SKM-1 treated with dmso at 0.1 percent for 144 hours (cell line): ENCODE measurements around the gene TUBA4A.
A peak's percentile ranks its signal among the peaks of the same experiment; 100 is the strongest.
"Not testable (repeated sequence)": the region's sequence is repeated elsewhere in the genome, so short reads cannot be mapped to it uniquely, and the experiment has no call there.

Source experiments
- DNase-seq: peaks from one replicate; lab custom pipeline; 2025; ENCODE audit not compliant: unreplicated experiment; lab: John Stamatoyannopoulos, UW

Gene TUBA4A

GRCh38 chr2:219214141-219214540, 39.6 kb downstream of the TUBA4A start:
- DNase-seq, result no peak

DNA sequence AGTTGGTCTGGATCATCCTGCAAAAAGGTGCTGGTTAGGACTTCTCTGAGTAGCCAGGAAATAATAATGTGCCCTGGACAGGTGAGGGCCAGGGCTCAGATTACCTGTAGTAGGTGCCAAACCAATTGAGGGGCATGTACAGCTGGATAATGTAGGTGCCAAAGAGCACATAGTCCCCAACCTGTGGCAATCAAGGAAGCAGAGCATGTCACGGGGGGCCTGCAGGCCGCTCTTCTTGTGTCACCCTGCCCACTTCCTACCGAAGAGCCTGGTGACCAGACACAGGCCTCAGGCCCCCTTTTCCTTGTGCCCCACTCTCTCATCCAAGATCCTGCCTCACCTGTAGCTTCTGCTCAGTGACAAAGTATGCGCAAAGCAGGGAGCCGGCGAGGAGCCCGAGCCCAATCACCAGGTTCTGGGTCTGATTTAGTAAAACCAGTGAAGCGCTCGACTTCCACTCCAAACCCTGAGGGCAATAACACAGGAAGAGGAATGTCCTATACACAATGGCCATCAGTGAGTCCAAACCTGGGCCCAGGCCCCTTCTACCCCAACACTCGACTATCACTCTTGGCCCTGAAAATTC, 40.1 kb downstream of the TUBA4A start:
- no peak for DNase-seq

GRCh38 chr2:219213026-219213415, 40.7 kb downstream of the TUBA4A start:
- DNase-seq, result no peak

DNA sequence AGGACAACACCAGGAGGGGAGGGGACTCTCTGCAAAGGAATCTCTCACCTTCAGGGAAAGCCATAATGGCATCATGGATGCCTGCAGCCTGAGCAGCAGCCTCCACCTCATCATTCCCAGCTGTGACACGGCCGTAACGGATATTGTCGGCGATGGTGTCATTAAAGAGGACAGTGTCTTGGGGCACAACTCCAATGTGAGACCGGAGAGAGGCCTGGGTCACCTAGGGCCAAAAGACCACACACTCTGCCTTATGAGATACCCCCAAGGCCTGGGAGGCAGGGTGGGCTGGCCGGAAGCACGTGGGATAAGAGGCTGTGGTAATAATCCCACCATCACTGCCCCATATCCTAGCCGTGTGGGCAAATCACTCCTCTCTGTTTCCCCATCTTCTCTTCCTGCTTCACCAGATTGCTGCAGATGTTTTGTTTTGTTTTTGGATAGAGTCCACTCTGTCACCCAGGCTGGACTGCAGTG, 42.8 kb downstream of the TUBA4A start:
- DNase-seq, result no peak

DNA sequence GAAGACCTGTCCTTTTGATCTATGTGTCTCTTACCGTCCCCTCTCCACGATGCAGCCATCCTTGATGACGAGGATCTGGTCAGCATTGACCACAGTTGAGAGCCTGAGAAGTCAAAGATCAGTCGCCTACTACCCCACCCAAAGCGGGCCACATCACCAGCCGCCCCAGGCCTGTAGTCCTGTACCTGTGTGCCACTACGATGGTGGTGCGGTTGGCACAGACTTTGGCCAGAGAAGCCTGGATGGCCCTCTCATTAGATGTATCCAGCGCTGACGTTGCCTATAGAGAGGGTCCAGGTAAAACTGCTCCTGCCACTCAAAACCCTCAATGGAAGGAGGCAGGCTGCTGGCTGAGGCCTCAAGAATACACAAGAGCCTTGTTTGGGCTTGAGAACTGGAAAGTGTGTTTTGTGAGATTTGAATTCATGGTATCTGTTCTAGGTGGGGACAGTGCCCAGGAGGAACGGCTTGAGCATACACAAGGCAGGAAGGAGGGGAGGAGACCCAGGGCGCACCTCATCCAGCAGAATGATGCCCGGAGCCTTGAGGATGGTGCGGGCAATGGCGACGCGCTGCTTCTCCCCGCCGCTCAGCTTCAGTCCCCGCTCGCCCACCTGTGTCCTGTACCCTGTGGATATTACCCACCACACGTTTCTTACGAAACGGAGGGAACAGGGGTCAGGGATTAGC, 43.4 kb downstream of the TUBA4A start:
- no peak for DNase-seq

DNA sequence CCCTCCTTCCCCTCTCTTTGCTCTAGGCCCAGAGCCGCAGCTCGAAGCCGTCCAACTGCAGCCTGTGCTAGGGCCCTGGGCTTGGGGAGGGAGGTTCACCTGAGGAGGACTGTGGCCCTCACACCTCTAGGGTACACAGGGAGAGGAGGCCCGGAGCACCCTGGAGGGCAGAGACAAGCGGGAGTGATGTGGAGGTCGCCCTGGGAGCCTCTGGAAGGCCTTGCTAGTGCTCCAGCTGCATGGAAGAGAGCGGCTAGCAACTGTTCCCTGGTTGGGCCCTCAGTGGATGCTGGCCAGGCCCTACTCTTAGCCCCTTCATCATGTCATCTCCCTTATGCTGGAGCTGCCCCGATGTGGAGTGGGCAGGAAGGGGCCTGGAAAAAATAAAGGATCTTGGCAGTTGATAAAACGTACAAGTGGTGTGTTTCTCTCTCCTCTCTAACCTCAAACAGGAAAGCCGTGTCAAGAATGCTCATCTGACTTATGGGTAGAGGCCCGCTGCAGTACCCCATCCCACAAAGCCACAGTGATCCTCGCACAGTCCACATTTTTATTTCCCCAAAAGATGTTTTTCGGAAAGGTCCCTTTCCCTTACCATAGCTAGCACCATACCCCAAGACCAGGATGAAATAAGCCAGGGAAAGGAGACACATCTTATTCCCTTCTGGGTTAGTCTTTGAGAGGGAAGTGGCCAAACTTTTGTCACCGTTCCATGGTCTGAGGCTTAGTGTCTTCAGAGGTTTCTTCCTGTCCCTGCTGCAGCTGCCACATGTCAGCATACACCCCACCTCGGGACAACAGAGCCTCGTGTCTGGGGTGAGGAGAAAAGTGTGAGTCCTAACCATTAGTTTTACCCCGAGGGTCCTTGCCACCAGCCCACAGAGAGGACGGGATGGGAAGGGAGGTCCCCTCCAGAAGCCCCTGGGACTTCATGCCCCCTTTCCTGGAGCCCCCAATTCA, 44.2 kb downstream of the TUBA4A start:
- DNase-seq, result no peak

GRCh38 chr2:219207884-219208740, 45.6 kb downstream of the TUBA4A start:
- no peak for DNase-seq

DNA sequence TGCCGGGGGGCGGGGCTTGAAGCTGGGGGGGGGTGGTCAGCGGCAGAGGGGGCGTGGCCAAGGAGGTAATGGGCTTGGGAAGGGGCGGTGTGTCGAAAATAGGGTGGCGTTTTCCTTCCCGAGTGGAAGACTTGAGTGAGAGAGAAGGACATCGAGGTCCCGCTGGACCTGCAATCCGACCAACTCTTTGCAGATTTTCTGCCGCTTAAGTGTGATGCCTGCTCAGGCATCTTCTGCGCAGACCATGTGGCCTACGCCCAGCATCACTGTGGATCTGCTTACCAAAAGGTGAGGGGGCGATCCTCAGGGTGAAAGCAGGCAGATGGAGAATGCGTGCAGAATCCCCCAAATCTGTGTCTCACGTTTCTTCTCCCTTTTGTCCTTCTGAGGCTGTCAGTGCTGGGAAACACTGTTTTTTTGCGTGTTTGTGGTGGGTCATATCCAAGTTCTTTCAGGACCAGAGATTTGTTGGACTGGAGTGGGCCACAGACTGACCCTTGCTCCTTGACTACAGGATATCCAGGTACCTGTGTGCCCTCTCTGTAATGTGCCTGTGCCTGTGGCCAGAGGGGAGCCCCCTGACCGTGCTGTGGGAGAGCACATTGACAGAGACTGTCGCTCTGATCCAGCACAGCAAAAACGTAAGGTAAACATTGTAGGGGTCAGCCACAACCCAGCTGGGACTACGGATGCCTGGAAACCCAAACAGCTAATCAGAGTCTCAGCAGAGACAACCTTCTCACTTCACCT, 46.4 kb downstream of the TUBA4A start:
- no peak for DNase-seq

DNA sequence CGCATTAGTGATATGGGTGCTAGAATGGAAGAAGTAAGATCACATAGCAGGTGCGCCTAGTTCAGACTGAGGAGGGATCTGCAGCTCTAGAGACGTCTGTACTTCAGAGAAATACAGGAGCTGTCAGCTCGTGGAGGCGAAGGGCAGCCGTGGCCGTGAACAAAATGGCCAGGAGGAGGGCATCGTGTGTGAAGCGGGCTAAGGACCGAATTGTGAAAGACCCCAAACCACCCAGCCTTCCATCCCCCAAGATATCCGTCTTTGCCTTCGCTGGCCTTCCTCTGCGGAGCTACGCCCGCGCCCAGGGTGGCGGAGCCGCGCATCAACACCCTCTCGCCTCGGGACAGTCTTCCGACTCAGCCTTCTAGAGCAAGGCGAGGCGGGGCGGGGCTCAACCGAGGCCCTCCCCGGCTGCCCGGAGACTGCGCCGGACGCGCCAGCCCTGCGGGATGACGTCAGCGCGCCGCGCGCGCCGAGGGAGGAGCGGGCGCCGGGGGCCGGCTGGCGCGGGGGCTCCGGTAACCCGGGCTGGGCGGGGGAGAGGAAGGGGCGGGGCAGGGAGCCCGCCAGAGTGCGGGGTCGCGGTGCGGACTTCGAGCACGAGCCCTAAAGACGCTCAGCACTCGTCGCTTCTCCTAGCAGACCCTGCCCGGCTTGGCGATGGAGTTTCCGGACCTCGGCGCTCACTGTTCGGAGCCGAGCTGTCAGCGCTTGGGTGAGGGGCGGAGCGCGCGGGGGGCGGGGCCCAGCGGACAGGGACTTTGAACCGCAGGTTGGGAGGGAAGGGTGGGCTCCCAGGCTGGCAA, 47.2 kb downstream of the TUBA4A start, which contains the start of gene ZFAND2B:
ZFAND2B (plus strand) TSS at position 455 of the 806 bp plus-strand sequence; CDS start at position 661, 206 bp downstream.
- DNase-seq, result peak; percentile 88

- DNase-seq, result no peak
Measured at GRCh38 chr2:219205981-219206327, 47.8 kb downstream of the TUBA4A start.

DNA sequence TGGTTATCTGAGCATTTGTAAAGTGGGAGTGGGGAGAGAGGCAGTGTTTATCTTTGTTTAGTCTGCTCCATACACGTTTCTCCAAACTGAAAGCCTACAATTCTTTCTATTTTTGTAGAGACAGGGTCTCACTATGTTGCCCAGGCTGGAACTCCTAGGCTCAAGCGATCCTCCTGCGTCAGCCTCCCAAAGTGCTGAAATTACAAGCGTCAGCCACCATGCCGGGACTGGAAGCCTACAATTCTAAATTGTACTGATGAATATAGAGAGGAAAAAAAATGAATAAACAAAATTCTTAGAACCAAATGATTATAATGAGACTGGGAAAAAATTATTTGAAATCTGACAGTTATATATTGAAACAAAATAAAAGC, 48.6 kb downstream of the TUBA4A start:
- no peak for DNase-seq

DNA sequence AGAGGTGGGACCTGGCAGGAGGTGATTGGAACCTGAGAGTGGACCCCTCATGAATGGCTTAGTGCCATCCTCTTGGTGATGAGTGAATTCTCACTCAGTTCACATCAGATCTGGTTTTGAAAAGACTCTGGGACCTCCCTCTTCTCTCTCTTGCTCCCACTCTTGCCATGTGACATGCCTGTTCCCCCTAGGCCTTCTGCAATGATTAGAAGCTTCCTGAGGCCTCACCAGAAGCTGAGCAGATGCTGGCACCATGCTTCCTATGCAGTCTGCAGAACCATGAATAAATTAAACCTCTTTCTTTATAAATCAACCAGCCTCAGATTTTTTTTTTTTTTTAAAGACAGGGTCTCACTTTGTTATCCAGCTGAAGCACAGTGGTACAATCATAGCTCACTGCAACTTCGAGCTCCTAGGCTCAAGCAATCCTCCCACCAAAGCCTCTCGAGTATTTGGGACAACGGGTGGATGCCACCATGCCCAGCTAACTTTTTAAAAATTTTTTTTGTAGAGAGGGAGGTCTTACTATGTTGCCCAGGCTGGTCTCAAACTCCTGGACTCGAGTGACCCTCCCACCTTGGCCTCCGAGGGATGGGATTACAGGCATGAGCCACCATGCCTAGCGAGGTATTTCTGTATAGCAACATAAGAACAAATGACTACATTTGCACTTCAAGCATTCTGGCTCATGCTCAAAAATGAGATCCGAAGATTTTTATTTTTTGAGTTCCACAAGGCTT, 49.1 kb downstream of the TUBA4A start:
- DNase-seq, result no peak

DNA sequence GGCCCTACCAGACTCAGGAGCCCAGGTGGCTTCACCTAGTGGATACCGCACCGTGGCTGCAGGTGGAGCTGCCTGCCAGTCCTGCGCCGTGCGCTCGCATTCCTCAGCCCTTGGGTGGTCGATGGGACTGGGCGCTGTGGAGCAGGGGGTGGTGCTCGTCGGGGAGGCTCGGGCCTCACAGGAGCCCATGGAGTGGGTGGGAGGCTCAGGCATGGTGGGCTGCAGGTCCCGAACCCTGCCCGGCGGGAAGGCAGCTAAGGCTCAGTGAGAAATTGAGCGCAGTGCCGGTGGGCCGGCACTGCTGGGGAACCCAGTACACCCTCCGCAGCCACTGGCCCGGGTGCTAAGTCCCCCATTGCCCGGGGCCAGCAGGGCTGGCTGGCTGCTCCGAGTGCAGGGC, 52.4 kb downstream of the TUBA4A start:
- DNase-seq, result not testable (repeated sequence)

DNA sequence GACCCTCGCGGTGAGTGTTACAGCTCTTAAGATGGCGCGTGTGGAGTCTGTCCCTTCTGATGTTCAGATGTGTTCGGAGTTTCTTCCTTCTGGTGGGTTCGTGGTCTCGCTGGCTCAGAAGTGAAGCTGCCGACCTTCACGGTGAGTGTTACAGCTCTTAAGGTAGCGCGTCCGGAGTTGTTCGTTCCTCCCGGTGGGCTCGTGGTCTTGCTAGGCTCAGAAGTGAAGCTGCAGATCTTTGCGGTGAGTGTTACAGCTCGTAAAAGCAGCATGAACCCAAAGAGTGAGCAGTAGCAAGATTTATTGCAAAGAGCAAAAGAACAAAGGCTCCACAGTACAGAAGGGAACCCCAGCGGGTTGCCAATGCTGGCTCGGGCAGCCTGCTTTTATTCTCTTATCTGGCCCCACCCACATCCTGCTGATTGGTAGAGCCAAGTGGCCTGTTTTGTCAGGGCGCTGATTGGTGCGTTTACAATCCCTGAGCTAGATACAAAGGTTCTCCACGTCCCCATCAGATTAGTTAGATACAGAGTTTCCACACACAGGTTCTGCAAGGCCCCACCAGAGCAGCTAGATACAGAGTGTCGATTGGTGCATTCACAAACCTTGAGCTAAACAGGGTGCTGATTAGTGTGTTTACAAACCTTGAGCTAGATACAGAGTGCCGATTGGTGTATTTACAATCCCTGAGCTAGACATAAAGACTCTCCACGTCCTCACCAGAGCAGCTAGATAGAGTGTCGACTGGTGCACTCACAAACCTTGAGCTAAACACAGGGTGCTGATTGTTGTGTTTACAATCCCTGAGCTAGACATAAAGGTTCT, 53.0 kb downstream of the TUBA4A start:
- DNase-seq, result not testable (repeated sequence)
